HEK293T (cell line): ENCODE data around the gene NUDT22.

Source experiments
- CTCF ChIA-PET: fragments of 350-600 bp; formaldehyde crosslinking; extraction: SDS; loops from one replicate; lab custom pipeline; 2021; ENCODE audit warnings: antibody characterized with exemption, inconsistent platforms; lab: Yijun Ruan, JAX
- POLR2A ChIA-PET: fragments of 350-600 bp; formaldehyde crosslinking; extraction: SDS; loops from one replicate; lab custom pipeline; 2020; ENCODE audit warnings: antibody characterized with exemption, inconsistent platforms; lab: Yijun Ruan, JAX
- DNase-seq: peaks from one replicate; pipeline ENCODE4 v3.0.0; 2012; ENCODE audit warnings: mixed read lengths; ENCODE audit errors: extremely low spot score
- ARNT ChIP-seq: fragments of 450-650 bp; IDR thresholded peaks from 2 replicates; pipeline ENCODE4 v1.6.1; 2017; ENCODE audit warnings: mild to moderate bottlenecking
- BHLHE40 ChIP-seq: fragments of 450-650 bp; IDR thresholded peaks from 2 replicates; pipeline ENCODE4 v1.6.1; 2016; ENCODE audit warnings: mild to moderate bottlenecking, moderate library complexity, borderline replicate concordance
- CTBP1 ChIP-seq: fragments of 450-650 bp; IDR thresholded peaks from 2 replicates; pipeline ENCODE4 v1.6.1; 2016; ENCODE audit warnings: borderline replicate concordance
- ELF4 ChIP-seq: fragments of 450-650 bp; IDR thresholded peaks from 2 replicates; pipeline ENCODE4 v1.6.1; 2017; ENCODE audit warnings: antibody characterized with exemption
- FOXA1 ChIP-seq: fragments of 450-650 bp; IDR thresholded peaks from 2 replicates; pipeline ENCODE4 v1.6.1; 2016; ENCODE audit warnings: mild to moderate bottlenecking
- FOXK2 ChIP-seq: fragments of 450-650 bp; IDR thresholded peaks from 2 replicates; pipeline ENCODE4 v1.6.1; 2016; ENCODE audit warnings: mild to moderate bottlenecking
- FOXM1 ChIP-seq: fragments of 450-650 bp; IDR thresholded peaks from 2 replicates; pipeline ENCODE4 v1.6.1; 2017; ENCODE audit warnings: mild to moderate bottlenecking, borderline replicate concordance
- HDGF ChIP-seq: fragments of 450-650 bp; IDR thresholded peaks from 2 replicates; pipeline ENCODE4 v1.6.1; 2017; ENCODE audit warnings: antibody characterized with exemption, borderline replicate concordance
- L3MBTL2 ChIP-seq: fragments of 450-650 bp; conservative IDR thresholded peaks from 2 replicates; pipeline ENCODE4 v1.6.1; 2016; ENCODE audit warnings: mild to moderate bottlenecking
- LEF1 ChIP-seq: fragments of 450-650 bp; IDR thresholded peaks from 2 replicates; pipeline ENCODE4 v1.6.1; 2017; ENCODE audit warnings: mild to moderate bottlenecking, borderline replicate concordance
- NFRKB ChIP-seq: fragments of 450-650 bp; IDR thresholded peaks from 2 replicates; pipeline ENCODE4 v1.6.1; 2016; ENCODE audit warnings: mild to moderate bottlenecking, moderate library complexity
- SP1 ChIP-seq: fragments of 450-650 bp; IDR thresholded peaks from 2 replicates; pipeline ENCODE4 v1.6.1; 2017
- SUZ12 ChIP-seq: fragments of 450-650 bp; IDR thresholded peaks from 2 replicates; pipeline ENCODE4 v1.6.1; 2016; ENCODE audit warnings: mild to moderate bottlenecking
- TARDBP ChIP-seq: fragments of 450-650 bp; IDR thresholded peaks from 2 replicates; pipeline ENCODE4 v1.6.1; 2016
- ZNF384 ChIP-seq: fragments of 450-650 bp; IDR thresholded peaks from 2 replicates; pipeline ENCODE4 v1.6.1; 2016
- TF ChIP-seq, protein P1 (sequence below): fragments of 450-650 bp; IDR thresholded peaks from 2 replicates; pipeline ENCODE4 v1.6.1; 2016

NUDT22 gene

DNA sequence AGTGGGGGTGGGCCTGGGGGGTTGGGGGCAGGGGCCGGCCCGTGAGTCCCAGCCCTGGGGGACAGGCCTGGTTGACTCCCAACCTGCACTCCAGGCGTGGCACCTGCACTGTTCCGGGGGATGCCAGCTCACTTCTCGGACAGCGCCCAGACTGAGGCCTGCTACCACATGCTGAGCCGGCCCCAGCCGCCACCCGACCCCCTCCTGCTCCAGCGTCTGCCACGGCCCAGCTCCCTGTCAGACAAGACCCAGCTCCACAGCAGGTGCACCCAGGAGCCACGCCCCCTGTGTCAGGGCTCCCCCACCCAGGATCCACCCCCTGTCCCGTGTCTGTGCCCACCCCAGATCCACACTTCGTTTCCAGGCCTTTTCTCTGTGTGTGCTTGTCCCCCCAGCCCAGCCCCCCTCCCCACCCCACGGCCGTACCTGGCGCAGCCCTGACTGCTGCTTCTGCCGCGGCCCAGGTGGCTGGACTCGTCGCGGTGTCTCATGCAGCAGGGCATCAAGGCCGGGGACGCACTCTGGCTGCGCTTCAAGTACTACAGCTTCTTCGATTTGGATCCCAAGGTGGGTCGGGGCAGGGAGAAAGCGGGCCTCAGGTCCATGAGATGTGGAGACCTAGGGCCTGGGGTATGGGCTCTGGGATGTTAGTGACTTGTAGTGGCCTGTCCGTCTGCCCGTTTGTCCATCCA is 14.7 kb upstream of the NUDT22 start:
- ChIA-PET CTCF (no interaction called here), POLR2A (interaction anchor here (1.1 to 1.9 kb wide), 4 partner anchors 12 to 26 kb away, joined by 3 to 7 read pairs (median 5); partner anchors contain the start of genes NUDT22, STIP1 and TRPT1)
- TF ChIP-seq FOXK2 (no peak), NFRKB (no peak), FOXM1 (no peak), BHLHE40 (no peak), ELF4 (no peak), LEF1 (no peak), ZNF384 (no peak), HDGF (no peak), L3MBTL2 (no peak), TARDBP (no peak), SUZ12 (no peak), FOXA1 (no peak), ARNT (no peak), CTBP1 (no peak), SP1 (no peak)
- TF ChIP-seq, protein P1, sequence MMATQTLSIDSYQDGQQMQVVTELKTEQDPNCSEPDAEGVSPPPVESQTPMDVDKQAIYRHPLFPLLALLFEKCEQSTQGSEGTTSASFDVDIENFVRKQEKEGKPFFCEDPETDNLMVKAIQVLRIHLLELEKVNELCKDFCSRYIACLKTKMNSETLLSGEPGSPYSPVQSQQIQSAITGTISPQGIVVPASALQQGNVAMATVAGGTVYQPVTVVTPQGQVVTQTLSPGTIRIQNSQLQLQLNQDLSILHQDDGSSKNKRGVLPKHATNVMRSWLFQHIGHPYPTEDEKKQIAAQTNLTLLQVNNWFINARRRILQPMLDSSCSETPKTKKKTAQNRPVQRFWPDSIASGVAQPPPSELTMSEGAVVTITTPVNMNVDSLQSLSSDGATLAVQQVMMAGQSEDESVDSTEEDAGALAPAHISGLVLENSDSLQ, result no peak
- no peak for DNase-seq

DNA sequence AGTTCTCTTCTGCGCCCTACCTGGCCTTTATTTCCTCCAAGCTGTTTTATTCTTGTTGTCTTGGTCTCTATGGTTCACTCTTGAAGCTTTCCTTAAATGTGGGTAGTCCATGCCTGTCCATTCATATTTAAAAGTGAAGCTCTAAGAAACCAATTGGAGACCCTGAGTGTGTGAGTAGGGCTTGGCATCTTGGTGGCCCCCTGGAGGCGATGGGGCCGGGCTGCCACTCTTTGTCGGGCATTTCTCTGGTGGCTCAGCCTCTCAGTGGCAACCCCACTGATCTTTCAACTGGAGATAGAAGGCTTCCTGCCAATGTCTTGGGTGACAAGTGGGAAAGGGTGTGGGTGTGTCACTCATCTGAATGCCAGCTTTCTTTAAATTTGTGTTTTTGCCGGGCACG is 9.2 kb upstream of the NUDT22 start:
- CTCF ChIA-PET, result interaction anchor here (0.7 kb wide), 1 partner anchor 54 kb away, joined by 3 read pairs; no protein-coding TSS in a partner anchor
- no peak for DNase-seq
- POLR2A ChIA-PET, result interaction anchor here (1.1 to 2.3 kb wide), 3 partner anchors 9 to 32 kb away, joined by 3 to 10 read pairs (median 9); partner anchors contain the start of genes NUDT22, STIP1 and TRPT1
- TF ChIP-seq BHLHE40 (no peak), FOXA1 (no peak), CTBP1 (no peak), ELF4 (no peak), L3MBTL2 (no peak), SUZ12 (no peak), SP1 (no peak), LEF1 (no peak), TARDBP (no peak), FOXM1 (no peak), NFRKB (no peak), ARNT (no peak), HDGF (no peak), ZNF384 (no peak), FOXK2 (no peak)
- TF ChIP-seq, protein P1, result no peak

DNA sequence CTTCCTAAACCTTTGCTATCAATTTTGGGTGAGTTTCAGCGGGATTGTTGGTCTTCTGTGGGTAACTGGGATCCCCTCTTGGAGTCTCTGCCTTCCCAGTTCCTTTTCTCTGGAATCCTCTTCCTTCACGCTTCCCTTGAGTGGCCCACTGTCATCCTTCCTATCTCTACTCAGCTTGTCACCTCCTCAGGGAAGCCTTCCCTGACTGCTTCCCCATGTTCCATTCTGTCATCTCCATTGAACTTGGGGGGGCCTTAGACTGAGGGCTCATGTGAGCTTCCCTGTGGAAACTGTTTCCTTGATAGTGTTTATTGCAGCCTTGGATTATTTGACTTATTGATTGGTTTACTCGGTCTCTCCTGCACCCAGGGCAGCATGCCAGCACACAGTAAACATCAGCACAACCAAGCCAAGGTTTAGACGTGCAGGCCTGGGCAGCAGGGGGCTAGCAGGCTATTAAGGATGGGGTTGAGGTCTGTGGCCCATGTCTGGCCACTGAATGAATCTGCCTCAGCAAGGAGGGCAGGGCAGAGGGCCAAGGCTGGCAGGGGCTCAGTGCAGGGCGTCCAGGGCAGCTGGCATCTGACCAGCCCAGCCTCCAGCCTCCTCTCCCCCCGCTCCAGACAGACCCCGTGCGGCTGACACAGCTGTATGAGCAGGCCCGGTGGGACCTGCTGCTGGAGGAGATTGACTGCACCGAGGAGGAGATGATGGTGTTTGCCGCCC is 7.3 kb upstream of the NUDT22 start:
- TF ChIP-seq ELF4 (no peak), SUZ12 (no peak), BHLHE40 (no peak), HDGF (no peak), SP1 (no peak), FOXM1 (no peak), CTBP1 (no peak), LEF1 (no peak), L3MBTL2 (no peak), ZNF384 (no peak), TARDBP (no peak), NFRKB (no peak), ARNT (no peak), FOXA1 (no peak), FOXK2 (no peak)
- TF ChIP-seq, protein P1, result no peak
- POLR2A ChIA-PET, result interaction anchor here (2.3 kb wide), 1 partner anchor 33 kb away, joined by 9 read pairs; the partner anchor contains the start of gene STIP1

DNA sequence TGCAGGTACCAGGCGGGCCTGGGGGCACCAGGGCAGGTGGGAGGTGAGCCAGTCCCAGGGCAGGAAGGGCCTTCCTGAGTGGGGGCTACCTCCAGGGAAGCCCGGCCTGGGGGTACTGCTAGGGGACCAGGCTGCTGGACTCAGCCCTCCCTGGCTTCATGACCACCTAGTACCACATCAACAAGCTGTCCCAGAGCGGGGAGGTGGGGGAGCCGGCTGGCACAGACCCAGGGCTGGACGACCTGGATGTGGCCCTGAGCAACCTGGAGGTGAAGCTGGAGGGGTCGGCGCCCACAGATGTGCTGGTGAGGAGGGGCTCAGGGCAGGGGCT is 6.8 kb upstream of the NUDT22 start:
- ChIA-PET POLR2A (no interaction called here), CTCF (no interaction called here)
- TF ChIP-seq ARNT (no peak), TARDBP (no peak), SUZ12 (no peak), L3MBTL2 (no peak), FOXA1 (no peak), NFRKB (no peak), CTBP1 (no peak), ELF4 (no peak), FOXK2 (no peak), ZNF384 (no peak), FOXM1 (no peak), SP1 (no peak)
- TF ChIP-seq, protein P1, result no peak
- no peak for DNase-seq

More for the DNA sequence above, 7.3 kb upstream of the NUDT22 start:
- DNase-seq, result no peak
- CTCF ChIA-PET, result interaction anchor here (1.4 kb wide), 1 partner anchor 14 kb away, joined by 3 read pairs; no protein-coding TSS in a partner anchor

DNA sequence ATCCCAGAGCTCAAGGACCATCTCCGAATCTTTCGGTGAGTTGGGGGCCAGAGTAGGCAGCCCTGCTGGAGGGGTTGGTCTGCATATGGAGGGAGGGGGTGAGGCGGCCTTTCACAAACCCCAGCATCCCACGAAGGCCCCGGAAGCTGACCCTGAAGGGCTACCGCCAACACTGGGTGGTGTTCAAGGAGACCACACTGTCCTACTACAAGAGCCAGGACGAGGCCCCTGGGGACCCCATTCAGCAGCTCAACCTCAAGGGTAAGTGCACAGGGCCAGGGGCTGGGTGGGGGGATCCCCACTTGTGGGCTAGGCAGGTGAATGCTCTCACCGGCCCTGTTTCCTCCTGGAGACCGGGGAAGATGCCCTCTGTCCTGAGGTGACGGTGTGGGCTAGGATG is 6.3 kb upstream of the NUDT22 start:
- ChIA-PET POLR2A (no interaction called here), CTCF (no interaction called here)
- TF ChIP-seq TARDBP (no peak), FOXK2 (no peak), SUZ12 (no peak), SP1 (no peak), HDGF (no peak), ZNF384 (no peak), L3MBTL2 (no peak), NFRKB (no peak), ARNT (no peak), FOXA1 (no peak), FOXM1 (no peak), BHLHE40 (no peak), CTBP1 (no peak), LEF1 (no peak), ELF4 (no peak)
- TF ChIP-seq, protein P1, result no peak
- DNase-seq, result no peak
